H9 (cell line): ENCODE measurements around the gene RNU6-9. TPM values are rescaled to one million over a fixed set of nuclear protein-coding genes. Genes with fewer than 3 reads are reported as not detected.

Experiments
- DNase-seq: peaks from one replicate; pipeline ENCODE4 v3.0.0-alpha.2; 2017
- H2AFZ ChIP-seq: one replicate; pipeline ENCODE4 v1.6.1; 2013; ENCODE audit warnings: mild to moderate bottlenecking, low read length, control low read depth, moderate library complexity
- H2AK5ac ChIP-seq: 2 replicates; pipeline ENCODE4 v1.6.1; 2013; ENCODE audit warnings: low read length, control low read depth, mixed read lengths; ENCODE audit not compliant: insufficient read length
- H2BK120ac ChIP-seq: one replicate; pipeline ENCODE4 v1.6.1; 2013; ENCODE audit warnings: low read depth, mild to moderate bottlenecking, low read length, control low read depth, inconsistent platforms; ENCODE audit not compliant: poor library complexity, severe bottlenecking
- H2BK12ac ChIP-seq: 2 replicates; pipeline ENCODE4 v1.6.1; 2013; ENCODE audit warnings: low read length, control low read depth, mixed read lengths, low read depth; ENCODE audit not compliant: insufficient read length
- H2BK15ac ChIP-seq: 2 replicates; pipeline ENCODE4 v1.6.1; 2013; ENCODE audit warnings: low read depth, low read length, control low read depth
- H2BK20ac ChIP-seq: one replicate; pipeline ENCODE4 v1.6.1; 2013; ENCODE audit warnings: low read depth, mild to moderate bottlenecking, low read length, control low read depth, inconsistent platforms; ENCODE audit not compliant: poor library complexity, severe bottlenecking
- H2BK5ac ChIP-seq: 2 replicates; pipeline ENCODE4 v1.6.1; 2013; ENCODE audit warnings: low read length, control low read depth, mixed read lengths; ENCODE audit not compliant: insufficient read length
- H3K14ac ChIP-seq: 2 replicates; pipeline ENCODE4 v1.6.1; 2013; ENCODE audit warnings: low read length, control low read depth; ENCODE audit not compliant: insufficient read depth
- H3K18ac ChIP-seq: 2 replicates; pipeline ENCODE4 v1.6.1; 2013; ENCODE audit warnings: low read depth, mild to moderate bottlenecking, mixed read lengths, low read length, control low read depth; ENCODE audit not compliant: insufficient read length
- H3K23ac ChIP-seq: 2 replicates; pipeline ENCODE4 v1.6.1; 2013; ENCODE audit warnings: low read length, control low read depth, mixed read lengths, low read depth; ENCODE audit not compliant: insufficient read length
- H3K23me2 ChIP-seq: 2 replicates; pipeline ENCODE4 v1.6.1; 2013; ENCODE audit warnings: low read depth, mild to moderate bottlenecking, mixed read lengths, low read length, control low read depth; ENCODE audit not compliant: insufficient read length, poor library complexity, severe bottlenecking
- H3K27ac ChIP-seq: 2 replicates; pipeline ENCODE4 v1.5.1; 2013; ENCODE audit warnings: low read length, control low read depth, mixed read lengths, low read depth; ENCODE audit not compliant: insufficient read length
- H3K27me3 ChIP-seq: 2 replicates; pipeline ENCODE4 v1.6.1; 2013; ENCODE audit warnings: low read length, control low read depth, inconsistent platforms; ENCODE audit not compliant: insufficient read depth
- H3K4ac ChIP-seq: 2 replicates; pipeline ENCODE4 v1.6.1; 2013; ENCODE audit warnings: low read depth, mild to moderate bottlenecking, control low read depth, inconsistent platforms, low read length, moderate library complexity
- H3K4me1 ChIP-seq: 2 replicates; pipeline ENCODE4 v1.6.1; 2013; ENCODE audit warnings: low read length, control low read depth, inconsistent platforms; ENCODE audit not compliant: insufficient read depth
- H3K4me2 ChIP-seq: 2 replicates; pipeline ENCODE4 v1.6.1; 2013; ENCODE audit warnings: low read length, control low read depth, mixed read lengths; ENCODE audit not compliant: insufficient read length, insufficient read depth
- H3K56ac ChIP-seq: 2 replicates; pipeline ENCODE4 v1.6.1; 2013; ENCODE audit warnings: low read depth, mild to moderate bottlenecking, mixed read lengths, low read length, control low read depth; ENCODE audit not compliant: insufficient read length
- H3K79me1 ChIP-seq: 2 replicates; pipeline ENCODE4 v1.6.1; 2013; ENCODE audit warnings: low read depth, mild to moderate bottlenecking, moderate library complexity, low read length, control low read depth, inconsistent platforms; ENCODE audit not compliant: insufficient read depth, poor library complexity, severe bottlenecking
- H3K79me2 ChIP-seq: 2 replicates; pipeline ENCODE4 v1.6.1; 2013; ENCODE audit warnings: low read length, control low read depth, inconsistent platforms; ENCODE audit not compliant: insufficient read depth
- H3K9ac ChIP-seq: 2 replicates; pipeline ENCODE4 v1.6.1; 2013; ENCODE audit warnings: low read length, control low read depth, mixed read lengths; ENCODE audit not compliant: insufficient read length; ENCODE audit errors: extremely low read depth
- H3K9me3 ChIP-seq: one replicate; pipeline ENCODE4 v1.6.1; 2013; ENCODE audit warnings: low read depth, low read length, inconsistent platforms; ENCODE audit not compliant: control insufficient read depth
- H3T11ph ChIP-seq: one replicate; pipeline ENCODE4 v1.6.1; 2013; ENCODE audit warnings: mild to moderate bottlenecking, low read length, control low read depth, inconsistent platforms
- H4K20me1 ChIP-seq: one replicate; pipeline ENCODE4 v1.6.1; 2013; ENCODE audit not compliant: control insufficient read depth, insufficient read length, insufficient read depth
- H4K5ac ChIP-seq: 2 replicates; pipeline ENCODE4 v1.6.1; 2013; ENCODE audit warnings: low read depth, mild to moderate bottlenecking, mixed read lengths, low read length, control low read depth; ENCODE audit not compliant: insufficient read length
- H4K8ac ChIP-seq: replicated peaks from 2 replicates; pipeline ENCODE4 v1.6.1; 2013; ENCODE audit warnings: low read length, control low read depth, mixed read lengths, low read depth; ENCODE audit not compliant: insufficient read length
- H4K91ac ChIP-seq: 2 replicates; pipeline ENCODE4 v1.6.1; 2013; ENCODE audit warnings: low read depth, mild to moderate bottlenecking, moderate library complexity, mixed read lengths, low read length, control low read depth; ENCODE audit not compliant: insufficient read length
- H3K27ac Mint-ChIP-seq, 3 experiments: 2 replicates in 2 of 3; 3 replicates in 1 of 3; pipeline ENCODE4 v1.8.0; 2020 to 2021; ENCODE audit warnings: mixed read lengths in 3 of 3, mild to moderate bottlenecking in 1 of 3, moderate library complexity in 1 of 3
- H3K27me3 Mint-ChIP-seq: 2 replicates; pipeline ENCODE4 v1.8.0; 2021; ENCODE audit warnings: low read depth, mild to moderate bottlenecking, moderate library complexity, mixed read lengths
- H3K36me3 Mint-ChIP-seq, 3 experiments: 2 replicates in 2 of 3; 3 replicates in 1 of 3; pipeline ENCODE4 v1.8.0; 2020 to 2021; ENCODE audit warnings: low read depth in 3 of 3, mixed read lengths in 3 of 3; ENCODE audit not compliant: insufficient read depth in 1 of 3
- H3K4me1 Mint-ChIP-seq, 2 experiments: 2 replicates each; pipeline ENCODE4 v1.8.0; 2020; ENCODE audit warnings: mixed read lengths in 2 of 2
- H3K4me3 Mint-ChIP-seq, 2 experiments: 2 replicates in 1 of 2; 3 replicates in 1 of 2; pipeline ENCODE4 v1.8.0; 2020 to 2021; ENCODE audit warnings: mild to moderate bottlenecking in 2 of 2, mixed read lengths in 2 of 2, moderate library complexity in 1 of 2
- H3K9me3 Mint-ChIP-seq, 2 experiments: 2 replicates in 1 of 2; 3 replicates in 1 of 2; pipeline ENCODE4 v1.8.0; 2020; ENCODE audit warnings: mild to moderate bottlenecking in 2 of 2, mixed read lengths in 2 of 2, moderate library complexity in 1 of 2
- CTCF ChIP-seq: fragments of 200-600 bp; sonication (generic); conservative IDR thresholded peaks from 3 replicates; pipeline ENCODE4 v1.8.0; 2021; ENCODE audit warnings: antibody characterized with exemption, mild to moderate bottlenecking
- WGBS: extraction: QIAGEN DNeasy Blood & Tissue Kit; methylation state at CpG from one replicate; pipeline ENCODE4 v1.1.7; 2013; ENCODE audit warnings: missing lambda C conversion rate, low lambda C conversion rate, mixed read lengths; ENCODE audit not compliant: insufficient read length; ENCODE audit errors: extremely low coverage; 5-methylcytosine and 5-hydroxymethylcytosine counted together
- total RNA-seq: library from RNA; stranded (reverse); gene quantifications from 2 replicates; pipeline ENCODE4 v1.2.1, GENCODE V29; 2021

RNU6-9 gene
- total RNA-seq, 1 experiment from 2014 or later = not detected

DNA sequence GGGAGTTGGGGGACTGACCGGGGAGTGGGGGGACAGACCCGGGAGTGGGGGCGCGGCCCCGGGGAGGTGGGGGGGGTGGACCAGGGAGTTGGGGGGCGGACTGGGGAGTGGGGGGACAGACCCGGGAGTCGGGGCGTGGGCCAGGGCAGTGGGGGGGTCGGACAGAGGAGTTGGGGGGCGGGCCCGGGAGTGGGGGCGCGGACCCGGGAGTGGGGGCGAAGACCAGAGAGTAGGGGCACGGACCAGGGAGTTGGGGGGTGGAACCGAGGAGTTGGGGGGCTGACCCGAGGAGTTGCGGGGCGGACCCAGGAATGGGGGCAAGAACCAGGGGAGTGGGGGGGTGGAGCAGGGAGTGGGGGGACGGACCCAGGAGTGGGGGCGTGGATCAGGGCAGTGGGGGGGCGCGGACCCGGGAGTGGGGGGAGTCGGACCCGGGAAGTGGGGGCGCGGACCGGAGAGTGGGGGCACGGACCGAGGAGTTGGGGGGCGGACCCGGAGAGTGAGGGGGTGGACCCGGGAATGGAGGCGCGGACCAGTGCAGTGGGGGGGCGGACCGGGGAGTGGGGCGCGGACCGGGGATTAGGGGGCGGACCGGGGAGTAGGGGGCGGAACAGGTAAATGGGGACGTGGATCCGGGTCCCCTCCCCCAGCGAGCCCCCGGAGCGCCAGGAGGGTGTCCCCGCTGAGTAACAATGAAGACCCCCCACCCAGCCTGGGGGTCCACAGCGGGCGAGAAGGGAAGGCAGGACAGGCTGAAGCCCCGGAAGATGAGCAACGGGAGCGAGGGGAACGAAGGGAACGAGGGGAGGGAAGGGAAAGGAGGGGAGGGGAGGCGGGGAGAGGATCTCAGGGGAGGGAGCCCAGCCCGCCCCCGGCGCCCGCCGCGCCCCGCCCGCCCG, 19.1 kb downstream of the RNU6-9 start:
- Histone ChIP-seq H2BK20ac (no peak overlapping the region), H3K4me1 (no peaks in the 10 kb centered on the region), H3K14ac (peak overlapping the region; percentile 65; the same call in 1 of the 2 replicates), H3K23me2 (peaks cover 16% of the 10 kb centered on the region), H3K4ac (no peak overlapping the region), H3K27me3 (no peaks in the 10 kb centered on the region; the same call in 1 of the 2 replicates), H2BK12ac (no peak overlapping the region), H2AFZ (no peak overlapping the region), H4K91ac (no peak overlapping the region), H4K8ac (no peak overlapping the region), H3K23ac (no peak overlapping the region), H3K79me1 (peaks cover 5% of the 10 kb centered on the region), H3K4me2 (peak overlapping the region; percentile 42), H2BK120ac (no peak overlapping the region), H3T11ph (no peak overlapping the region), H4K5ac (no peak overlapping the region), H2AK5ac (no peak overlapping the region), H2BK5ac (no peak overlapping the region), H3K9ac (no peak overlapping the region), H2BK15ac (no peak overlapping the region), H3K27ac (no peak overlapping the region), H3K56ac (no peak overlapping the region), H3K9me3 (no peaks in the 10 kb centered on the region), H3K79me2 (peaks cover 5% of the 10 kb centered on the region; the same call in 1 of the 2 replicates), H4K20me1 (no peaks in the 10 kb centered on the region), H3K18ac (no peak overlapping the region)
- Mint-ChIP-seq H3K4me3 (peak overlapping the region; percentile 75 to 87), H3K27me3 (peaks cover 33% of the 10 kb centered on the region), H3K36me3 (peaks cover 0 to 12% (median 5%) of the 10 kb centered on the region in 3 experiments; a peak in 3 of 7 replicates), H3K9me3 (peaks cover 0 to 3% of the 10 kb centered on the region in 2 experiments; a peak in 1 of 5 replicates), H3K27ac (no peak overlapping the region), H3K4me1 (peaks cover 0 to 13% of the 10 kb centered on the region in 2 experiments; a peak in 2 of 4 replicates)
- no peak for TF ChIP-seq CTCF
- no CpG with 5 or more reads among the region's 69 CpGs for WGBS
- no peak for DNase-seq
